ENCODE results near the gene SLC6A6. TPM values are rescaled to one million over a fixed set of nuclear protein-coding genes. Genes with fewer than 3 reads are reported as not detected.
A peak's percentile ranks its signal among the peaks of the same experiment; 100 is the strongest.

Gene SLC6A6
- total and polyA plus RNA-seq, 2 experiments from 2014 or later, result 27.5 to 150 TPM

- Histone ChIP-seq H4K20me1 (replicated peaks; ENCODE audit: insufficient read depth) (peaks cover 44% of the 10 kb centered on the region), H3K27ac (ENCODE audit: low read depth) (peak overlapping the region; percentile 84), H3K9me2 (ENCODE audit: insufficient read depth) (no peaks in the 10 kb centered on the region), H3K4me3 (no peak overlapping the region), H2AFZ (no peak overlapping the region), H3K4me1 (ENCODE audit: insufficient read depth) (peaks cover 50% of the 10 kb centered on the region), H3F3A (replicated peaks; ENCODE audit: low read depth) (peaks cover 17% of the 10 kb centered on the region), H3K79me2 (replicated peaks; ENCODE audit: insufficient read depth) (peaks cover 84% of the 10 kb centered on the region), H3K27me3 (ENCODE audit: insufficient read depth) (no peaks in the 10 kb centered on the region), H3K36me3 (ENCODE audit: insufficient read depth) (no peaks in the 10 kb centered on the region; the same call in 1 of the 2 replicates), H3K4me2 (peak overlapping the region; percentile 3; the same call in 1 of the 2 replicates)
- Mint-ChIP-seq H3K36me3 (ENCODE audit: low read depth) (peaks cover 43% of the 10 kb centered on the region), H3K27ac (peak overlapping the region; percentile 86), H3K9me3 (no peaks in the 10 kb centered on the region; the same call in 2 of the 3 replicates), H3K4me3 (no peak overlapping the region), H3K27me3 (ENCODE audit: insufficient read depth, low read depth, poor library complexity) (peaks cover 8% of the 10 kb centered on the region), H3K4me1 (peaks cover 57% of the 10 kb centered on the region)
- TF ChIP-seq ZNF331 (CRISPR knock-in tag; IDR thresholded peaks at IDR 0.05; ENCODE audit: low read depth) (no peak), CTCF (conservative IDR thresholded peaks at IDR 0.05; ENCODE audit: low read depth in 2 of 2) (peak; percentile 61 to 67), EZH2 (IDR thresholded peaks at IDR 0.05; ENCODE audit: low read depth, unreplicated experiment) (no peak), ZNF114 (CRISPR knock-in tag; IDR thresholded peaks at IDR 0.05) (no peak), REST (IDR thresholded peaks at IDR 0.05; ENCODE audit: unreplicated experiment) (no peak)
- DNase-seq (ENCODE audit: low spot score), result peak; percentile 79
- peak; percentile 46 for ATAC-seq
These were observed 9.6 kb downstream of the SLC6A6 start for GRCh38 chr3:14411988-14412387.

- Mint-ChIP-seq H3K36me3 (ENCODE audit: low read depth) (peaks cover 43% of the 10 kb centered on the region), H3K27ac (peak overlapping the region; percentile 88), H3K27me3 (ENCODE audit: insufficient read depth, low read depth, poor library complexity) (peaks cover 6% of the 10 kb centered on the region), H3K9me3 (no peaks in the 10 kb centered on the region; the same call in 2 of the 3 replicates), H3K4me1 (peaks cover 60% of the 10 kb centered on the region), H3K4me3 (peak overlapping the region; percentile 57)
- H2AFZ ChIP-seq, result no peak overlapping the region
- no peaks in the 10 kb centered on the region for H3K9me2 ChIP-seq (ENCODE audit: insufficient read depth)
- H3K36me3 ChIP-seq (ENCODE audit: insufficient read depth), result no peaks in the 10 kb centered on the region; the same call in 1 of the 2 replicates
- peaks cover 79% of the 10 kb centered on the region for H3K79me2 ChIP-seq (replicated peaks; ENCODE audit: insufficient read depth)
- H3K27me3 ChIP-seq (ENCODE audit: insufficient read depth), result no peaks in the 10 kb centered on the region
- DNase-seq (ENCODE audit: low spot score) (peak; percentile 79), ATAC-seq (peak; percentile 84)
- peaks cover 36% of the 10 kb centered on the region for H4K20me1 ChIP-seq (replicated peaks; ENCODE audit: insufficient read depth)
- peaks cover 17% of the 10 kb centered on the region for H3F3A ChIP-seq (replicated peaks; ENCODE audit: low read depth)
- H3K27ac ChIP-seq (ENCODE audit: low read depth), result peak overlapping the region; percentile 84
- peak overlapping the region; percentile 69 for H3K4me2 ChIP-seq
- no peak; the same call in 1 of the 2 replicates for TF ChIP-seq POLR2AphosphoS5 (IDR thresholded peaks at IDR 0.05; ENCODE audit: low read depth)
- TF ChIP-seq CTCF (conservative IDR thresholded peaks at IDR 0.05; ENCODE audit: low read depth in 2 of 2), result 0 out of 4 replicates have a peak, but pooled peaks of 1 of the 2 experiments have one; percentile 2
- peak overlapping the region; percentile 27; the same call in 1 of the 2 replicates for H3K4me3 ChIP-seq
- peaks cover 44% of the 10 kb centered on the region for H3K4me1 ChIP-seq (ENCODE audit: insufficient read depth)
These were observed 10.5 kb downstream of the SLC6A6 start for GRCh38 chr3:14412831-14413380.

Data from GM23338 (cell line).